ENCODE results near the gene KLB.

The KLB gene

DNA sequence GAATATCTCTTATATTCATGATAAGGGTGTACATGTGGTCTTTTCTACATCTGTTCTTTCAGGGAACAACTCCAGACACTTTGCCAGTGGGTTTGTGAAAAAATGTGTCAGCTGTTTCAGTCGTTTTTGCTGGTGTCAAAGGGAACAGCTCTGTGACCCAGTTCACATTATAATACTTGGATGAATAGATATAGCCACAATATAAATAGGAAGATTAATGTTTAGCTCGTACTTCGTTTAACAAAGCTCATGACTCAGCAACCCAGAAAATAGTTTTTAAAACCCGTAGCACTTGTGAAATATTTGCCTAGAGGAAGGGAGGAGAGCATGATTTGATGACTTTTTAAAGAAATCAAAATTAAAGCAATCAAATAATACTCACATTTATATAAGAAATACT, 60.0 kb downstream of the KLB start:
- no peak for DNase-seq

DNA sequence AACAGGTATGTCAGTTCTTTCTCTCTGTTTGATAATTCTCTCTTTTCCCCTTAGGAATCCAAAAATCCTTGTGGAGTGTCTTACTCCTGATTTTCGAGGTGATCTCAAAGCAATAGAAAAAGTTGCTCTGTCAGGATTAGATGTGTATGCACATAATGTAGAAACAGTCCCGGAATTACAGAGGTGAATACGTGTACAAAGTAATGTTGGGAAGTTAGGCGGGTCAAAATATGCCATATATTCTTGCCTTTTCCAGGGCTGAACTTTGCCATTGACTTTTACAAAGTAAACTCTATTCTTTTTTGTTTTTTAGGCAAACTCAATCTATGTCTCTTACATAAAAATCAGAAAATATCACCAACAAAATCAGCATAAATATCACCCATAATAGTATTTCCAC, 60.7 kb downstream of the KLB start:
- DNase-seq: no peak

DNA sequence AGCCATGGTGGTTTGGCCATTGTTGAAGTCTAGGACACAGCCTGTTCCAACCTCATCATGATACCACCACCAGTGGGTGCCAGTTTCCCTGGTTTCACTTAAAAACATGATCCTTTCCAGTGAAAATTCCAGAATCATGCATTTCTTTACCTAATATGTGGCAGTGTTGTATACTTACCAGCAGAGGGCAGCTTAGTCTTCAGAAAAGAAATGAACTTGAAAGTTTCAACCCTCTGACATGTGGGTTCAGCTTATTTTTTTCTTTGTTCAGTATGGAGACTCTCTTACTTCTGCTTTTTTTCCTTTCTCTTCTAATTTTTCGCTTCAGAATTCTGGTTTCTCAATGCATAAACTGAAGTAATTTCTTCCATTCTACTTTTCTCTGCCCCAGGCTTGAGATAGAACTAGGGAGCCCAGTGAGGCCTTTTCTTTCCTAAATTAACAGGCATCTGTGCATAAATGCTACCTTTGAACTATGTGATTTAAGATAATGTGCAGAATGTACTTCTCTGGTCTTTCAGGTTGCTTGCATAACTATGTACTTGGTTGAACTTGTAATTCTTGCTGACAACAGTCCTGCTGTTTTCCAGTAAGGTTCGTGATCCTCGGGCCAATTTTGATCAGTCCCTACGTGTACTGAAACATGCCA, 62.8 kb downstream of the KLB start:
- DNase-seq: peak in 1 of 2 experiments; percentile 9

DNA sequence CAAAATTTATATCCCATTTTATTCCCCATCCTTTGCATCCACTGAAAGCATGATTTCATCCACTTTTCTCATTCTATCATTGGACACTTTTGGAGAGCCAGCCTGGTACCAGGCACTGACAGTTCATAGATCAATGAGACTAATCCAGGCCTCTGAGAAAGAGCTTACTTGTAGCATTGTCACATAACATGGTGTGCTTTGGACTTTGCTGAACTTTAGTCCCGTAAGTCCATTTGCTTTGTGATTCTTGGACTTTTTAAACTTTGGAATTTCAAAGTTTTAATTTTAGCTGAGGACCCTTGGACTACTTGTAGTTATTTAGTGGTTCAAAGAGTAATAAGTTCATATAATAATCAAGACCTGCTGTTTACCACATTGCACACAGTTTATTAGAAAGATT, 63.7 kb downstream of the KLB start:
- no peak for DNase-seq

DNA sequence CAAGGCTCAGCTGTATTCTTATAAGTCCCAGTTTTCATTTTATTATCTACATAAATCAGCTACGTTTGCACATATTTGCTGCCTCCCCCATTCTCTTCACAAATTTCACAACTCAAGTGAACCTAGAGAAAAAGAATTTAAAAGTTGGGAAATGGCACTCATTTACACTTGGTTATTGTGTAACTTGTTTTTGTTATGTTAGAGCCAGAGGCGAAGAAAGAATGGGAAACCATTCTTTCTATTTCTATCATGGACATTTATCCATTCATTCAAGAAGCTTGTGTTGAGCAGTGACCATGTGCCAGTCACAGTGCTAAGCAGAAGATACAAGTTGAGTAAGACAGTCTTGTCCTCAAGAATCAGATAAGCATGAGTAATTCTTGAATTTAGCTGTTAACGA, 65.7 kb downstream of the KLB start:
- DNase-seq: no peak

DNA sequence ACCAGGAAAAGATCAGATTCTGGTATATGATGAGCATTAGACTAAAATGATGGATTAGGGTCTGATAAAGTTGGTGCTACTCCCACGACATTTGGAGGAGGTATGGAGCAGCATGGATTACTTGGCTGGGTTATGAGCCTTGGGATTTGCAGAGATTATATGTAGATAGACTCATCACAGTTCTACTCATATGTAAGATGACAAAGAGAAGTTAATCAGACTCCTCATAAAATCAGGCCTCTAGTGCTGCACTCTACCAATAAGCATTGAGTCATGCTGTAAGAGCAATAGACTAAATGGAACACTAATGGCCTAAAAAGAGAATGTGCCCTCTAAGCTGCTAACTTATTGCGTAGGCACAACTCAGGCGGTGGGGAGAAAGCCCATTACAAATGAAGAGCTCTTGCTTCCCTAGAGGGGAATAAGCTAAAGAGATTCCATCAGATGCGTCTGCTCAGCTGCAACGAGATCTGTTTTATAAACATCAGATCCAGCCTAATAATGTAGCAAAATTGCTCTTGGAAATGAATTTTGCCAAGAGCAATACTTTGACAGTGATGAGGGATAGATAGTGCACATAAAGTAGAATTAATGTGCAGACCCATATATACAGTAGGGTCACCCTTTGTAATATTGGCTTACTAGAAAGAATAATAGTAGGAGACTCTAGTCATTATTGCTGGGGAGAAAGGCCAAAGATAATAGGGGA, 69.6 kb downstream of the KLB start:
- no peak for DNase-seq

DNA sequence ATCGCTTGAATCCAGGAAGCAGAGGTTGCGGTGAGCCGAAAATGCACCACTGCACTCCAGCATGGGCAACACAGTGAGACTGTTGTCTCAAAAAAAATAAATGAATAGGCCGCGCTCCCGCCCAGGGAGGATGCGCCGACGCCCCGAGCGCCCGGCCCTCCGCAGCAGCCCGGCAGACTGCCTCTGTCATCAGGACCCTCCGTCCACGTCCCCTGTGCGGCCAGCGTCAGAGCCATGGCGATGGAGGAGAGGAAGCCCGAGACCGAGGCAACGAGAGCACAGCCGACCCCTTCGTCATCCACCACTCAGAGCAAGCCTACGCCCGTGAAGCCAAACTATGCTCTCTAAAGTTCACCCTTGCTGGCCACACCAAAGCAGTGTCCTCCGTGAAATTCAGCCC, 73.5 kb downstream of the KLB start:
- no peak for DNase-seq

DNA sequence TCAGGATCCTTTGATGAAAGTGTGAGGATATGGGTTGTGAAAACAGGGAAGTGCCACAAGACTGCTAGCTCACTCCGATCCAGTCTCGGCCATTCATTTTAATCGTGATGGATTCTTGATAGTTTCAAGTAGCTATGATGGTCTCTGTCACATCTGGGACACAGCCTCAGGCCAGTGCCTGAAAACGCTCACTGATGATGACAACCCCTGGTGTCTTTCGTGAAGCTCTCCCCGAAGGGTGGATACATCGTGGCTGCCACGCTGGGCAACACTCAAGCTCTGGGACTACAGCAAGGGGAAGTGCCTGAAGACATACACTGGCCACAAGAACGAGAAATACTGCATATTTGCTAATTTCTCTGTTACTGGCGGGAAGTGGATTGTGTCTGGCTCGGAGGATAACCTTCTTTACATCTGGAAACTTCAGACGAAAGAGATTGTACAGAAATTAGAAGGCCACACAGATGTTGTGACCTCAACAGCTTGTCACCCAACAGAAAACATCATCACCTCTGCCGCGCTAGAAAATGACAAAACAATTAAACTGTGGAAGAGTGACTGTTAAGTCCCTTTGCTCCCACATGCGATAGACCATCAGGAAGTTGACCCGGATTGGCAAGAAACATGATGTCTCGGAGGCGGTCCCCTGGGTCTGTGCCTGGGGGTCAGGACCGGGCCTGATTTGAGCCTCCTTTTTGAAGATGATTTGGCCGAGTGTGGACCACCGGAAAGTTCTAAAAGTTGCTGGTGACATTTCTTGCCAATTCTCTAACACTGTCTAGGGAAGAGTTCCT, 74.4 kb downstream of the KLB start:
- DNase-seq: no peak

DNA sequence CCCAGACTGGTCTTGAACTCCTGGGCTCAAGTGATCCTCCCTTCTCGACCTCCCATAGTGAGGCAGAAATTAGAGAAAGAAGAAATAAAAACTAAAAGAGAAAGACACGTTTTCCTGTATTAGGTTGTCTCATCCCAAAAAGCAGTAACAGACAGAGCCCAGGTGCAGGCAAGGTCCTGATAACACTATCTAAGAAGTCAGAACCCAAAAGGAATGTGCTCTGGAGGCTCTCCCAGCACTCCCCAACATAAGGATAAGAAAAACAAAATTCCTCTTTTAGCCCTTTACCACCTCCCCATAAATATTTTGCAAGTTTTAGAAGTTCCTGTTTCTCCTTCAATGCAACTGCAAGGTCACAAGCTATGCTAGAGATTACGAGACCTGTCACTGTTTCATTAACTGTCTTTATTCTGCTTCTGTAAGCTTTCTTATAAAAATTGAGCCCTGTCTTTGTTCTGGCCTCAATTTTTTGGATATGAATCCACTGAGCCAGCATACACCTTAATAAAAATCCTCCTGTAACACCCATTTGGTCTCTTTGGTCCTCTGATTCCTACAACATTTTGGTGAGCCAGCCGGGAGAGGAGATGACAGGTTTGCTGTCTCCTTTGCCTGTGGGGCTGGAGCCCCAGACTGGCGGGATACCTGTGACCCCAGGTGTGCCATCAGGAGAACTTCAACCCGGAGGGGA, 78.0 kb downstream of the KLB start:
- no peak for DNase-seq

DNA sequence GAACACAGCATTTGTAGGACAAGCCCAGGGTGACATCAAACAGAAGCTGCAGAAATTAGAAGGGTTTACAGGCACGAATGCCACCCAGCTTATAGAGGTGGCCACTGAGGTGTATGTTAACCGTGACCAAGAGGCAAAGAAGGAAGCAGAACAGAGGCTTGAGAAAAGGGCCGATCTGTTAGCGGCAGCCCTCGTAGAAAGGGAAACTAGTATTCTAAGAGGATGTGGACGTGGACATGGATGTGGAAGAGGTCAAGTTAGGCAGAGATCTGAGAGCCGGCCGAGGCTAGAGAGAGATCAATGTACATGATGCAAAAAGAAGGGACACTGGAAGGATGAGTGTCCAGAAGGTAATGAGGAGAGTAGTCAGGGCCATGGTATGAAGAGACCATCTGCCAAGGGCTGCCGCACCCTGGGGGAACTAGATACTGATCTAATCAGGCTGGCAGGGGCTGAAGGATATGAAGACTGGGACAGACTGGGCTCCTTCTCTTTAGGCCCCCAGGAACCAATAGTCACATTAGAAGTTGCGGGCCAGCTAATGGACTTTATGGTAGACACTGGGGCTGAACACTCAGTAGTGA, 79.6 kb downstream of the KLB start:
- no peak for DNase-seq

DNA sequence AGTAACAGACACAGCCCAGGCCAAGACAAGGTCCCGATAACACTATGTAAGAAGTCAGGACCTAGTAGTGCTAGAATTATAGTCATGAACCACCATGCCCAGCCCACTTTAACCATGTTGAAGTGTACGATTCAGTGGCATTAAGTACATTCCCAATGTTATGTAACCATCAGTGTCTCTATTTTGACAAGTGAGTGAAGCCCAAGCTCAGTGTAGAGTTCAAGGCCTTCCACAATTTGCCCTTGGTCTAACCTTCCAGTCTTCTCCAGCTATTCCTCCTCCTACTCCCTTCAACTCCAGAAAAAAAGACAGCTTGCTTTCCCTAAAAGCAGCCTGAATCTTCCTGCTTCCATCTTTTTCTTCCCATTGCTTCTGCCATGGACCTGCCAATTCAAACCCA, 83.6 kb downstream of the KLB start:
- no peak for DNase-seq

DNA sequence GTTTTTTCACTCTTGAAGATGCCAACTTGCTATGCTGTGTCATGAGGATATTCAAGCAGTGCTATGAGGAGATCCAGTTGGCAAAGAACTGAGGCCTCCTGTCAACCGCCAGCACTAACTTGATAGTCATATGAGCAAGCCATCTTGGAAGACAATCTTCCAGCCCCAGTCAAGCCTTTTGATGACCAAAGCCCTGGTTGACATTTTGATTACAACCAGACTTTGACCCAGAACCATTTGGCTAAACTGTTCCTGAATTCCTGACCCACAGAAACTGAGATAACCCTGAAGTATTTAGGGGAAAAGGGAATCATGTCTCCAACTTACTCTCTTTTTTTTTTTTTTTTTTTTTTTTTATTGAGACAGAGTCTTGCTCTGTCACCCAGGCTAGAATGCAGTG, 87.6 kb downstream of the KLB start:
- DNase-seq: no peak

DNA sequence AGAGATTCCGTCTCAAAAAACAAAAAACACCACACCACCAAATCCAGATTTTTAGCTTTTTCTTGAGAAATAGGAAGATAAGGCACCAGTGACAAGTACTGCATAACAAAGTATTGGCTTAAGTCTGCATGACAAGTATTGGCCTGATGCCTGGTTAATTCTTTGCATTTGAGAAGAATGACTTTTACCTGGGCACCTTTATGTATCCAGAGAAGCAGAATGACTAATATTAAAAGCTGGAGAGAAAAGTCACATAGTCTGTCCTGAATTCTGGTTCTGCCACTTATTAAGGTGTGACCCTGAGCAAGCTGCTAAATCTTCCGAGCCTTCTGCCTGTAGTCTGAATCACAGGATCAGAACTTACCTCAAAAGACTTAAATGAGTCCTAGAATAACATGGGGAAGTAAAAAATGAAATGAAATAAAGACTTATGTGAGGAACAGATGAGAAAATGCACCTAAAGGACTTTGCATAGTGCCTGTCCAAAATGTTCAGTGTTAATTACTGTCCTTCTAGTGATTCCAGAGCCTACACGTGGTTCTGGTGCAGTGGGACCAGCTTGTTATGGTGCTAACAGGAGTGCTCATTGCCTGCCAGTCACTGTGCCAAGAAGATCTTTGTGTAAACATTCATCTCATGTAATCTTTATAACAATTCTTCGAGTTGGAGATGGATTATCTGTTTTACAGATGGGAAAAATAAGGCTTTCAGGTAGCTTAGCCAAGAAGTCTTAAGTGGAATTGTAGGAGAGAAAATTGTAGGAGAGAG, 88.9 kb downstream of the KLB start:
- DNase-seq: no peak

DNA sequence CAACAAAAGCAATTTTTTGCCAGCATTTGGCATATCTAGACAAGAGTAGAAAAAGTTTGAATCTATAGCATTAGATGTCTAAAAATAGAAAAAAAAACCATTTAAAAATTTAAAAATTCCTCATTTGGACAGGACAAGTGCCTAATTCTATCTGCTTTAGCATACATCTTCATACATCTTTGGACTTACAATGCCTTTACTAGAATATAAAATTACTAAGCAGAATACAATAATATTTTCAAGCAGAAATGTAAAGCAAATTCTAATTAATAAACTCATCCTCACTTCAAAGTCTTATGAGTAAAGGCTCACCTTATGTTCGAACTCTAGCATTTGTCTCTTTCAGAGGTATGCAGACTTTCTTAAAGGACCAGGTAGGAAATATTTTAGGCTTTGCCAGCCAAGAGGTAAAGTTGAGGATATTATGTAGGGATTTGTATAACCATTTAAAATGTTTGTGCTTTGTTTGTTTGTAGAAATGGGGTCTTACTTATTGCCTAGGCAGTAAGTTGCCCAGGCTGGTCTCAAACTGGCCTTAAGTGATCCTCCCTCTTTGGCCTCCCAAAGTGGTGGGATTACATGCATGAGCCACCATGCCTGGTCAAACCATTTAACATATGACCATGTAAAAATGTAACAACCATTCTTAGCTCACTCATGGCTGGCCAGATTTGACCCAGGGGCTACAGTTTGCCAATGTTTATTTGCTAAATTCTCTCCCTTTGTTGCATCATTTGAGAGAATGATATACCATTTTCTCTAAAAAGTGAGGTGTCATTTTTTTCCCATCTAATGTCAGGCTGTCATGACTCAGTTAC, 91.4 kb downstream of the KLB start:
- DNase-seq: no peak

DNA sequence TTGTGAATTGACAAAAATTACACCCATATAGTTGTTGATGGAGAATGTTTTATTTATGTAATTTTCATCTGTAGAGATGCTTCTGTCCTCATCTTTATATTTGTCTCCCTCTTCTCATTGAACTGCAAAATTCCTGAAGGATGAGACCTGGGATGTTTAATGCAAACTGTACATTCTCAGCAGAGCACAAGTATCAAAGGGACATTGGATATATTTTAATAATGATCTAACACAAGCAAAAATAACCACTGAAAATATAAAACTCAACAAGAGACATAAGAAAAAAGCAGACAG, 91.9 kb downstream of the KLB start:
- no peak for DNase-seq
